ENCODE data around the gene GATM.

GRCh38 chr15:45392584-45392855 is 14.2 kb upstream of the GATM start:
- TF ChIP-seq POLR2A (IDR thresholded peaks at IDR 0.05) (no peak), EP300 (IDR thresholded peaks at IDR 0.05) (no peak), CTCF (IDR thresholded peaks at IDR 0.05) (no peak), POLR2AphosphoS5 (IDR thresholded peaks at IDR 0.05) (no peak)
